Left cardiac atrium (tissue), 4 donors: Measurements from ENCODE around the gene ANKRD22. TPM values are rescaled to one million over a fixed set of nuclear protein-coding genes. Genes with fewer than 3 reads are reported as not detected.

Experiments
- ATAC-seq, 2 donors: fragments of 200-7000 bp; cut with Tn5 transposase; one replicate each; pipeline ENCODE4 v1.9.1; 2020; ENCODE audit warnings: mild to moderate bottlenecking in 2 of 2, moderate library complexity in 2 of 2
- DNase-seq: peaks from one replicate; pipeline ENCODE4 v3.0.0-alpha.2; 2020
- intact Hi-C, 2 donors: fragments of 100-400 bp; cut with DNase I; formaldehyde crosslinking; loops; one replicate each; pipeline versions ENCODE4 v1.14.1 to v1.15.1; 2022 to 2023
- total RNA-seq, 2 donors: library from RNA; stranded (reverse); fragmentation: NEBNext Ultra II Directional; extraction: Animal tissue kit (Norgen Biotek cat#: 25700); gene quantifications; one replicate each; pipeline ENCODE4 v1.2.1, GENCODE V29; 2021
- donor health status: DM: no; HTN: yes; CAD: no.
- donor health status: DM: no; HTN: yes; CAD: no; lungs with severe emphysema.
- donor health status: DM: yes; HTN: yes; CAD: no.
- donor health status: Dilated cardiomyopathy.

The ANKRD22 gene
- total RNA-seq, 2 donors from 2014 or later, result not detected

GRCh38 chr10:88810196-88810961, 41.3 kb downstream of the ANKRD22 start:
- peak in 1 of 2 donors; percentile 74 for ATAC-seq

GRCh38 chr10:88809621-88810020, 42.0 kb downstream of the ANKRD22 start:
- intact Hi-C loops, result loop anchor here in 1 of 2 donors (5.0 to 10.0 kb wide), 2 partner anchors 122 to 225 kb away; partner anchors contain the start of genes LIPJ and RNLS
- DNase-seq, result no peak
- no peak for ATAC-seq

More at GRCh38 chr10:88810196-88810961, 41.3 kb downstream of the ANKRD22 start:
- intact Hi-C loops, result loop anchor here in 1 of 2 donors (5.0 to 10.0 kb wide), 2 partner anchors 123 to 226 kb away; partner anchors contain the start of genes LIPJ and RNLS
- DNase-seq, result no peak

GRCh38 chr10:88805924-88806323, 45.7 kb downstream of the ANKRD22 start:
- ATAC-seq, result no peak
- DNase-seq, result no peak
- intact Hi-C loops, result no loop called here

- intact Hi-C loops, result no loop called here
- ATAC-seq, result no peak
- DNase-seq, result no peak
Measured at GRCh38 chr10:88805361-88805760, 46.3 kb downstream of the ANKRD22 start.

- DNase-seq (no peak), ATAC-seq (no peak)
- intact Hi-C loops, result no loop called here
Measured at GRCh38 chr10:88804083-88804812, 47.4 kb downstream of the ANKRD22 start.

- intact Hi-C loops, result no loop called here
- ATAC-seq, result no peak
- no peak for DNase-seq
Measured at GRCh38 chr10:88803641-88804040, 48.0 kb downstream of the ANKRD22 start.

- no peak for DNase-seq
- intact Hi-C loops, result no loop called here
Measured at GRCh38 chr10:88802523-88803285, 48.9 kb downstream of the ANKRD22 start, which contains the start of gene LIPM. Gene LIPM, plus strand, starts transcription at chr10:88802730. Its CDS starts 167 bp downstream, at chr10:88802897.

GRCh38 chr10:88800152-88801125, 51.2 kb downstream of the ANKRD22 start:
- peak; percentile 19 for DNase-seq
- peak; percentile 59 to 98 for ATAC-seq
- intact Hi-C loops, result no loop called here

More at GRCh38 chr10:88802523-88803285, 48.9 kb downstream of the ANKRD22 start, which contains the start of gene LIPM:
- ATAC-seq, result no peak

- intact Hi-C loops, result loop anchor here in 1 of 2 donors (10.0 kb wide), 1 partner anchor 110 kb away; no protein-coding TSS in a partner anchor
- DNase-seq (no peak), ATAC-seq (no peak)
Measured at GRCh38 chr10:88794731-88795130, 56.9 kb downstream of the ANKRD22 start.

- ATAC-seq, result no peak
- intact Hi-C loops, result loop anchor here in 1 of 2 donors (10.0 kb wide), 1 partner anchor 109 kb away; no protein-coding TSS in a partner anchor
- DNase-seq, result no peak
Measured at GRCh38 chr10:88793712-88794299, 57.8 kb downstream of the ANKRD22 start.

GRCh38 chr10:88792661-88793060, 59.0 kb downstream of the ANKRD22 start:
- intact Hi-C loops, result loop anchor here in 1 of 2 donors (10.0 kb wide), 1 partner anchor 108 kb away; no protein-coding TSS in a partner anchor
- peak; percentile 59 to 81 for ATAC-seq
- DNase-seq, result peak; percentile 36

GRCh38 chr10:88791924-88792323, 59.7 kb downstream of the ANKRD22 start:
- peak in 1 of 2 donors; percentile 27 for ATAC-seq
- DNase-seq, result no peak

GRCh38 chr10:88788924-88789323, 62.7 kb downstream of the ANKRD22 start:
- DNase-seq, result no peak
- intact Hi-C loops, result no loop called here
- ATAC-seq, result no peak

More at GRCh38 chr10:88791924-88792323, 59.7 kb downstream of the ANKRD22 start:
- intact Hi-C loops, result loop anchor here in 1 of 2 donors (10.0 kb wide), 1 partner anchor 107 kb away; no protein-coding TSS in a partner anchor

GRCh38 chr10:88787463-88787862, 64.2 kb downstream of the ANKRD22 start:
- intact Hi-C loops, result no loop called here
- no peak for DNase-seq
- ATAC-seq, result no peak

GRCh38 chr10:88786032-88786770, 65.4 kb downstream of the ANKRD22 start:
- intact Hi-C loops, result no loop called here
- DNase-seq (no peak), ATAC-seq (peak in 1 of 2 donors; percentile 72)

GRCh38 chr10:88783724-88784123, 67.9 kb downstream of the ANKRD22 start:
- ATAC-seq (no peak), DNase-seq (no peak)
- intact Hi-C loops, result no loop called here

- no peak for DNase-seq
- no peak for ATAC-seq
- intact Hi-C loops, result no loop called here
Measured at GRCh38 chr10:88782222-88782621, 69.4 kb downstream of the ANKRD22 start.
